Effector memory CD8-positive, alpha-beta T cell (primary cell): ENCODE data around the gene WDR7.

Experiments used
- ATAC-seq: fragments of 150-1000 bp; cut with Tn5 transposase; replicated peaks from 2 replicates; pipeline ENCODE4 v1.10.0; 2021; ENCODE audit warnings: mild to moderate bottlenecking, moderate library complexity
- DNase-seq, 3 experiments: peaks; one replicate each; pipeline ENCODE4 v3.0.0; 2021
- H3K27ac Mint-ChIP-seq, 2 donors: one replicate each; pipeline ENCODE4 v1.8.0; 2022; ENCODE audit warnings: mild to moderate bottlenecking in 2 of 2, mixed read lengths in 2 of 2, moderate library complexity in 2 of 2
- H3K27me3 Mint-ChIP-seq, 2 donors: one replicate each; pipeline ENCODE4 v1.8.0; 2022; ENCODE audit warnings: mixed read lengths in 2 of 2
- H3K36me3 Mint-ChIP-seq: one replicate; pipeline ENCODE4 v1.8.0; 2022; ENCODE audit warnings: mild to moderate bottlenecking, moderate library complexity, mixed read lengths; ENCODE audit not compliant: insufficient read depth
- H3K4me1 Mint-ChIP-seq, 2 donors: one replicate each; pipeline ENCODE4 v1.8.0; 2022; ENCODE audit warnings: low read depth in 2 of 2, mixed read lengths in 2 of 2
- H3K4me3 Mint-ChIP-seq, 2 donors: one replicate each; pipeline ENCODE4 v1.8.0; 2022; ENCODE audit warnings: mild to moderate bottlenecking in 2 of 2, mixed read lengths in 2 of 2, moderate library complexity in 2 of 2
- H3K9me3 Mint-ChIP-seq, 2 donors: one replicate each; pipeline ENCODE4 v1.8.0; 2022; ENCODE audit warnings: mixed read lengths in 2 of 2

The WDR7 gene

GRCh38 chr18:57052173-57052572, 401.0 kb downstream of the WDR7 start:
- no peak overlapping the region for H3K27ac Mint-ChIP-seq
- no peaks in the 10 kb centered on the region for H3K4me1 Mint-ChIP-seq
- DNase-seq (no peak), ATAC-seq (no peak)
- H3K36me3 Mint-ChIP-seq: no peaks in the 10 kb centered on the region
- H3K9me3 Mint-ChIP-seq: peaks cover under 1 to 7% of the 10 kb centered on the region in 2 donors
- H3K27me3 Mint-ChIP-seq: peaks cover 15 to 42% of the 10 kb centered on the region in 2 donors
- H3K4me3 Mint-ChIP-seq: no peak overlapping the region

GRCh38 chr18:57052759-57053158, 401.6 kb downstream of the WDR7 start:
- Mint-ChIP-seq H3K4me1 (no peaks in the 10 kb centered on the region), H3K27ac (no peak overlapping the region), H3K9me3 (peaks cover 0 to 7% of the 10 kb centered on the region in 2 donors), H3K4me3 (no peak overlapping the region), H3K36me3 (no peaks in the 10 kb centered on the region), H3K27me3 (peaks cover 16 to 45% of the 10 kb centered on the region in 2 donors)
- ATAC-seq (no peak), DNase-seq (no peak)

- Mint-ChIP-seq H3K4me1 (no peaks in the 10 kb centered on the region), H3K27ac (no peak overlapping the region), H3K4me3 (no peak overlapping the region), H3K9me3 (peaks cover 0 to 7% of the 10 kb centered on the region in 2 donors), H3K27me3 (peaks cover 25 to 66% of the 10 kb centered on the region in 2 donors), H3K36me3 (no peaks in the 10 kb centered on the region)
- ATAC-seq (no peak), DNase-seq (no peak)
Measured at GRCh38 chr18:57054891-57055290, 403.7 kb downstream of the WDR7 start.

GRCh38 chr18:57057890-57058289, 406.7 kb downstream of the WDR7 start:
- Mint-ChIP-seq H3K27me3 (peaks cover 33 to 63% of the 10 kb centered on the region in 2 donors), H3K4me3 (no peak overlapping the region), H3K27ac (no peak overlapping the region), H3K4me1 (no peaks in the 10 kb centered on the region), H3K9me3 (peaks cover 0 to 7% of the 10 kb centered on the region in 2 donors), H3K36me3 (no peaks in the 10 kb centered on the region)
- no peak for ATAC-seq
- no peak for DNase-seq

- H3K27ac Mint-ChIP-seq: no peak overlapping the region
- no peaks in the 10 kb centered on the region for H3K36me3 Mint-ChIP-seq
- DNase-seq (no peak), ATAC-seq (no peak)
- H3K9me3 Mint-ChIP-seq: peaks cover 0 to 7% of the 10 kb centered on the region in 2 donors
- no peaks in the 10 kb centered on the region for H3K4me1 Mint-ChIP-seq
- H3K4me3 Mint-ChIP-seq: no peak overlapping the region
- H3K27me3 Mint-ChIP-seq: peaks cover 34 to 55% of the 10 kb centered on the region in 2 donors
Measured at GRCh38 chr18:57058734-57059133, 407.6 kb downstream of the WDR7 start.

- Mint-ChIP-seq H3K27ac (no peak overlapping the region), H3K27me3 (peaks cover 40 to 51% of the 10 kb centered on the region in 2 donors)
- DNase-seq: no peak
Measured at GRCh38 chr18:57059366-57059765, 408.2 kb downstream of the WDR7 start.

GRCh38 chr18:57060814-57061213, 409.7 kb downstream of the WDR7 start:
- no peak for ATAC-seq
- Mint-ChIP-seq H3K4me3 (no peak overlapping the region), H3K27me3 (peaks cover 31 to 37% of the 10 kb centered on the region in 2 donors), H3K4me1 (no peaks in the 10 kb centered on the region), H3K36me3 (no peaks in the 10 kb centered on the region), H3K9me3 (no peaks in the 10 kb centered on the region), H3K27ac (no peak overlapping the region)
- DNase-seq: no peak

More at GRCh38 chr18:57059366-57059765, 408.2 kb downstream of the WDR7 start:
- H3K4me1 Mint-ChIP-seq: no peaks in the 10 kb centered on the region
- no peaks in the 10 kb centered on the region for H3K36me3 Mint-ChIP-seq
- no peak for ATAC-seq
- peaks cover 0 to 7% of the 10 kb centered on the region in 2 donors for H3K9me3 Mint-ChIP-seq
- H3K4me3 Mint-ChIP-seq: no peak overlapping the region

GRCh38 chr18:57062178-57062577, 411.0 kb downstream of the WDR7 start:
- H3K4me3 Mint-ChIP-seq: no peak overlapping the region
- H3K27ac Mint-ChIP-seq: peak overlapping the region in 1 of 2 donors; percentile 30
- ATAC-seq: no peak
- H3K27me3 Mint-ChIP-seq: peaks cover 28 to 32% of the 10 kb centered on the region in 2 donors
- H3K36me3 Mint-ChIP-seq: no peaks in the 10 kb centered on the region
- H3K4me1 Mint-ChIP-seq: no peaks in the 10 kb centered on the region
- H3K9me3 Mint-ChIP-seq: no peaks in the 10 kb centered on the region
- no peak for DNase-seq

- Mint-ChIP-seq H3K9me3 (no peaks in the 10 kb centered on the region), H3K4me3 (no peak overlapping the region), H3K36me3 (no peaks in the 10 kb centered on the region), H3K4me1 (no peaks in the 10 kb centered on the region), H3K27ac (no peak overlapping the region), H3K27me3 (peaks cover 25 to 28% of the 10 kb centered on the region in 2 donors)
- ATAC-seq (no peak), DNase-seq (no peak)
Measured at GRCh38 chr18:57062844-57063243, 411.7 kb downstream of the WDR7 start.

GRCh38 chr18:57063601-57064103, 412.5 kb downstream of the WDR7 start:
- Mint-ChIP-seq H3K9me3 (no peaks in the 10 kb centered on the region), H3K27me3 (peaks cover 18 to 20% of the 10 kb centered on the region in 2 donors), H3K4me3 (no peak overlapping the region), H3K27ac (no peak overlapping the region), H3K4me1 (no peaks in the 10 kb centered on the region), H3K36me3 (no peaks in the 10 kb centered on the region)
- DNase-seq (no peak), ATAC-seq (no peak)

GRCh38 chr18:57073501-57074187, 422.5 kb downstream of the WDR7 start:
- Mint-ChIP-seq H3K27ac (no peak overlapping the region), H3K36me3 (peaks cover 2% of the 10 kb centered on the region), H3K27me3 (peaks cover 18 to 19% of the 10 kb centered on the region in 2 donors), H3K4me1 (peaks cover 5 to 14% of the 10 kb centered on the region in 2 donors), H3K4me3 (no peak overlapping the region), H3K9me3 (no peaks in the 10 kb centered on the region)
- DNase-seq (no peak), ATAC-seq (no peak)

- Mint-ChIP-seq H3K9me3 (no peaks in the 10 kb centered on the region), H3K4me1 (peaks cover 5 to 16% of the 10 kb centered on the region in 2 donors), H3K36me3 (peaks cover 2% of the 10 kb centered on the region), H3K4me3 (no peak overlapping the region), H3K27ac (peak overlapping the region in 1 of 2 donors; percentile 75), H3K27me3 (peaks cover 11 to 12% of the 10 kb centered on the region in 2 donors)
- DNase-seq (no peak), ATAC-seq (no peak)
Measured at GRCh38 chr18:57075716-57076400, 424.7 kb downstream of the WDR7 start.

- H3K36me3 Mint-ChIP-seq: peaks cover 2% of the 10 kb centered on the region
- H3K9me3 Mint-ChIP-seq: no peaks in the 10 kb centered on the region
- ATAC-seq (no peak), DNase-seq (no peak)
- H3K4me1 Mint-ChIP-seq: peaks cover 5 to 16% of the 10 kb centered on the region in 2 donors
- peaks cover 0 to 8% of the 10 kb centered on the region in 2 donors for H3K27me3 Mint-ChIP-seq
- peak overlapping the region; percentile 41 to 75 for H3K27ac Mint-ChIP-seq
- H3K4me3 Mint-ChIP-seq: peak overlapping the region; percentile 41 to 47
Measured at GRCh38 chr18:57077005-57077765, 426.0 kb downstream of the WDR7 start.
